SH-SY5Y (cell line): Measurements from ENCODE around the gene ITGB1.

ENCODE experiments used
- GATA2 ChIP-seq: IDR thresholded peaks from 2 replicates; pipeline ENCODE4 v1.6.1; 2011; ENCODE audit warnings: mild to moderate bottlenecking, low read depth, low read length
- GATA3 ChIP-seq: IDR thresholded peaks from 2 replicates; pipeline ENCODE4 v1.6.1; 2011; ENCODE audit warnings: low read depth, mild to moderate bottlenecking, low read length, moderate library complexity

- TF ChIP-seq GATA2 (no peak), GATA3 (no peak)
Measured at GRCh38 chr10:32954080-32954479, 4.0 kb downstream of the ITGB1 start.
